ENCODE data around the gene ZNF138.
A peak's percentile ranks its signal among the peaks of the same experiment; 100 is the strongest.
"Not testable (repeated sequence)": the region's sequence is repeated elsewhere in the genome, so short reads cannot be mapped to it uniquely, and the experiment has no call there.

The ZNF138 gene

DNA sequence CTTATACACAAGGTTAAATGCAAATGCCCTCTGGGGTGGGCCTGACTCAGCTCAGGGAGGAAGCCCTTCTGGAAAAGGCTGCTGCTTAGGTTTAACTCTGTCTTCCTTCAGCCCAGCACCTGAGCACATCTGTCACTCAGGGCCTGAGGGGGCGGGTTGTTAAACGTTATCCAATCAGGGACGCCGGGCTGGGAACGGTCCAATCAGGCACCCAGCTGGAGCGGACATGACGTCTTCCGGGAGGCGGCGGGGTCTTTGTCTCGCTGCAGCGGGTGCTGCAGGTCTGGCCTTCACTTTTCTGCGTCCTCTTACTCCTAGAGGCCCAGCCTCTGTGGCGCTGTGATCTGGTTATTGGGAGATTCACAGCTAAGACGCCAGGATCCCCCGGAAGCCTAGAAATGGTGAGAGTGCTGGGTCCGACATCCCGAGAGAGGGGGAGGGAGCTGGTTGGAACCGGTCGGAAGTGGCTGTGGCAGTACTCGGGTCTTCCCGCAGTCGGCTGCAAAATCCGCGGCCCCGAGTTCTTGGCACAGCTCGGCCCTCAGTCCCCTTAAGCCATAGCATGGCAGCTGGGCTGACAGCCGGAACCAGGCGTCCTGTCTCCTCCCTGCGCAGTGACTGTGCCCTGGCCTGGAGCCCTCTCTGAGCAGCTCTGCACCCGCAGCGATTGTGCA, at the start of gene ZNF138:
ZNF138 (plus strand) TSS at position 258 of the 674 bp plus-strand sequence; CDS start at position 399, 141 bp downstream.
- DNase-seq: peak; percentile 98

DNA sequence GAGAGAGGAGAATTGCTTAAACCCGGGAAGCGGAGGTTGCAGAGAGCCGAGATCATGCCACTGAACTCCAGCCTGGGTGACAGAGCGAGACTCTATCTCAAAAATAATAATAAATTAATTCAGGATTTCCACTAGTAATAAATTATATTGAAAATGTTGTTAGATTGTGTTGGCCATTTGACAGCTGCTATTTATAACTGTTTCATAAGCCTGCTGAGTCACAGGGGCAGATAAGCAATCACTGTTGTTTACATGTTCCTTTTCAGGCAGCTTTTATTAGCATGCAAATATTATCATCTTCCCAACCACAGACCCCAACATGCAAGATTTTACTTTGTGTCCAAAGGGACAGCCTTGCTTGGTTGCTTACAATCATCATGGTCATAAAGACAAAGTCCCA, 49.5 kb upstream of the ZNF138 start:
- DNase-seq: no peak

DNA sequence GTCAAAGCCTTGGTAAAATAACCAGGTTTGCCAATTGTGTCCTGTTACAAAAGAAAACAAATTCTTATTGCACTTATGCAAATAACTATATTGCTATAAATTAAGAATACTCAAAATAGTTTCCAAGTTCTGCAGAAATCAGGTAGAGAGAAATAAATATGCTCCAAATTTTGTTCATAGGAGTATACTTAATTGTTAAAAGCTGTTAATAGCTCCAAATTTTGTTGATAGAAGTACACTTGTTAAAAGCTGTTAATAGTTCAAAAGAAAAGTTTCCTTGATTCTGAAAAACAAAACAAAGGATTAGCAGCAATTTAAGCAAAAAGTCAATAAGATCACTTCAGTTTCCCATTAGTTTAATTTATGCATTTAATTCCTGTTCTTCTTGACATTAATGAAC, 46.4 kb upstream of the ZNF138 start:
- no peak for DNase-seq

DNA sequence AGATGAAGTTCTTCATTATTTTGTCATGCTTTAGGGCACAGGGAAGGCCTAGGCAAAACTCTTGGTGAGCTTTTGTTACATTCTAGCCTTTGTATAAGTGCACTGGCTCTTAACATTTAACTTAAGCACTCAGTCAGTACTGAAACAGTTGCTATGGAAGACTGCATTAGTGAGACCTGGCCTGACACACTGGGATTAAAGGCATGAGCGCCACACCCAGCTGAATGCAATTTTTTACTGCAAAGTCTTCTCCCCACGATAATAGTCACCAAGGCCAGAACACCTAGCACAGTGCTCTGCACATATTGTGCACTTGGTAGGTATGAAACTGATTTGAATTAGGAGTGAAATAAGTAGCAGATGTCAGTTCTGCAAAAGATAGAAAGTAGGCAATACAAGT, 41.2 kb upstream of the ZNF138 start:
- no peak for DNase-seq

DNA sequence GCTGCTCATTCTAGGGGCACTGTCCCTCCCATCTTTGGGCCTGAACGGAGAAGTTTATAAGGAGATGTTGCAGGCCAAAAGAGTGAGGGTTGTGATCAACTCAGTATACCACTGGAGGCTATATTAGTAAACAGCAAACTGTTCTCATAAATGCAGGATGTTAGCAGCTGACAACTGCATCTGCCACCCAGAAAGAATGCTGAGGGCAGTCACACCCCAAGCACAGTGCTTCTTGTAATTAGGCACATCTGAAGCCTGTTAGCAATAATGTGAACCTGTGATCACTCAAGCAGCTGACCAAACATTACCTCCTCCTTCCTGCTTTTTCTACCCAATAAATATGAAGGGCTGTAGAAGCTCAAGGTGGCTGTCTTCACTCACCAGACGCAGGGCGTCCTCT, 38.4 kb upstream of the ZNF138 start:
- no peak for DNase-seq

DNA sequence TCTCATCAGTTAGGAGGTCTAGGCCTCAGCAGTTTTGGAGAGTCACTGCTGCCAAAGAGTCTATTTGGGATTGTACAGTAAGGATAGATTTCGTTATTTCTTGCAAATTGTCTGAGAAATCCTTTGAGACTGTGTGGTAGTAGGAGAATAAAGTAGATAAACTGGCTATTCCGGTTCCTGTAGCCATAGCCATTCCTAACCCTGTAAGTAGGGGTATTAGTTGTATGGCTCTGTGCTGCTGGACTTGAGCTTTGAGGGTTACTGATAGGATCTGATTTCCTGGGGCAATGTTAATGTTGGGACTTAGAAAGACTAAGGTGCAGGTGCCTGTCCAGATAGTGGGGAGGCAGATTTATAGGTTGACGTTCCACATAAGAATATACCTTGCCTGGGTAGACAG, 36.1 kb upstream of the ZNF138 start:
- DNase-seq: no peak

DNA sequence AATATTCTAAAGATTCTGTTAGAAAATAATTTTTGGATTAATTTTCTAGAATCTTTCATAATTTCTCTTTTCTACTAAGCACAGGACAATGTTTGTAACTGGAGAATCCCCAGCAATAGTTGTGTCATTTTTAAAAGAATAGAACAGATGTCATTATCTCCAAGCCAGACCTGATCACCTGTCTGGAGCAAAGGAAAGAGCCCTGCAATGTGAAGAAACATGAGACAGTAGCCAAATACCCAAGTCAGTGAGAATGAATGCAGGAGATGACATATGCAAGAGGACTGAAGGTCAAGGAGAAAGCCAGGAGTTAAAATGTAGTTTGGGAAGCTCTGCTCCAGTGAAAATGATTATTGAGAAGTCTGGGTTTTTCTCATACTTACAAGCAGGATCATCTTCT, 25.4 kb upstream of the ZNF138 start:
- DNase-seq: peak; percentile 16

DNA sequence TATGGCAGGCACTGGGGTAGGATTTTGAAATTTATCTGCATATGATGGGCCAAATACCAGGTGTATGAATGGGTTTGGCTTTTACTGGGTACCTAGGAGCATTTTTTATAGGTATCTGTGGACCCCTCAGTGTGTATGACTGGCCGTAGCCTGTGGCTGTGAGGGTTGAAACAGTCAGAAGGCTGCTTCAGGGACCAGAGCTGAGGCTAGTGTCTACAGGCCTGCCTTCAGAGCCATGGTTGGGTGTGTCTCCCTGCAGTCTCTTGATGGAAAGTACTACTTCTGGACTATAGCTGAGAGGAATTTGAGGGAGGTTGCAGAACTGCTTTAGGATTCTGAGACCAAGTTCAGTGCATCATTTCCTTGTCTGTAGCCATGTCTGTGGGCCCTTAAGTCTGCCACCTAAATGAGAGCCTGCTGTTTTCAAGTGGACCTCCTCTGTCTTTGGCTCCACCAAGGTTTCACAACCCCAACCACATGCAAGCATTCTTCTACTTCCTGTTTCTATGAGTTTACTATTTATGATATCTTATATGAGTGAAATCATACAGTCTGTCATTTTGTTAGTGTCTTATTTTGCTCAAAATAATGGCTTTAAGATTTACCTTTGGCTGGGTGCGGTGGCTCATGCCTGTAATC, 19.9 kb upstream of the ZNF138 start:
- DNase-seq: no peak

DNA sequence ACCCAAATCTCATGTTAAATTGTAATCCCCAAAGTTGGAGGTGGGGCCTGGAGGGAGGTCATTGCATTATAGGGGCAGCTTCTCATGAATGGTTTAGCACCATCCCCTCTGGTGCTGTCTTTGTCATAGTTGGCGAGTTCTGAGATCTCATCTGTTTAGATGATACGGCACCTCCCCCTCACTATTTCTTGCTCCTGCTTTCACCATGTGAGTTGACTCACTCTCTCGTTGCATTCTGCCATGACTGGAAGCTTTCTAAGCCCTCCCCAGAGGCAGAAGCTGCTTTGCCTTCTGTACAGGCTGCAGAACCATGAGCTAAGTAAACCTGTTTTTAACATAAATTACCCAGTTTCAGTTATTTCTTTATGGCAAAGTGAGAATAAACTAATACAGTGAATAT, 18.9 kb upstream of the ZNF138 start:
- DNase-seq: no peak

DNA sequence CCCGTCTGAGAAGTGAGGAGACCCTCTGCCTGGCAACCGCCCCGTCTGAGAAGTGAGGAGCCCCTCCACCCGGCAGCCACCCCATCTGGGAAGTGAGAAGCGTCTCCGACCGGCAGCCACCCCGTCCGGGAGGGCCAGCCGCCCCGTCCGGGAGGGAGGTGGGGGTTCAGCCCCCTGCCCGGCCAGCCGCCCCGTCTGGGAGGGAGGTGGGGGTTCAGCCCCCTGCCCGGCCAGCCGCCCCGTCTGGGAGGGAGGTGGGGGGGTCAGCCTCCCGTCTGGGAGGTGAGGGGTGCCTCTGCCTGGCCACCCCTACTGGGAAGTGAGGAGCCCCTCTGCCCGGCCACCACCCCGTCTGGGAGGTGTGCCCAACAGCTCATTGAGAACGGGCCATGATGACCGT, 9.4 kb upstream of the ZNF138 start:
- not testable (repeated sequence) for DNase-seq

DNA sequence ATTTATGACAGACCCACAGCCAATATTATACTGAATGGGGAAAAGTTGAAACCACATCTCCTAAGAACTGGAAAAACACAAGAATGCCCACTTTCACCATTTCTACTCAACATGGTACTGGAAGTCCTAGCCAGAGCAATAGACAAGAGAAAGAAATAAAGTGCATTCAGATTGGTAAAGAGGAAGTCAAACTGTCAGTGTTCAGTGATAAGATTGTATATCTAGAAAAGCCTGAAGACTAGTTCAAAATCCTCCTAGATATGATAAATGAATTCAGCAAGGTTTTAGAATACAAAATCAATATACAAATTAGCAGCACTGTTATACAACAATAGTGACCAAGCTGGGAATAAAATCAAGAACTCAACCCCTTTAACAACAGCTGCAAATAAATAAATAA, 6.9 kb upstream of the ZNF138 start:
- DNase-seq: no peak

DNA sequence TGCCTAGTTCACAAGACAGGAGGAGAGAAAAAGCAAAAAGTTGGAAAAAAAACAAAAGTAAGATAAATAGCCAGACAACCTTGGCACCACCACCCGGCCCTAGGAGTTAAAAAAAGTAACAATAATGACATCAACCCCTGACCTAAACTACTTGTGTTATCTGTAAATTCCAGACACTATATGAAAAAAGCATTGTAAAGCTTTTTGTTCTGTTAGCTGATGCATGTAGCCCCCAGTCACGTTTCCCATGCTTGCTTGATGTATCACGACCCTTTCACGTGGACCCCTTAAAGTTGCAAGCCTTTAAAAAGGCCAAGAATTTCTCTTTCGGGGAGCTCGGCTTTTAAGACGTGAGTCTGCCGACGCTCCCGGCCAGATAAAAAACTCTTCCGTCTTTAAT, 5.0 kb upstream of the ZNF138 start:
- not testable (repeated sequence) for DNase-seq

DNA sequence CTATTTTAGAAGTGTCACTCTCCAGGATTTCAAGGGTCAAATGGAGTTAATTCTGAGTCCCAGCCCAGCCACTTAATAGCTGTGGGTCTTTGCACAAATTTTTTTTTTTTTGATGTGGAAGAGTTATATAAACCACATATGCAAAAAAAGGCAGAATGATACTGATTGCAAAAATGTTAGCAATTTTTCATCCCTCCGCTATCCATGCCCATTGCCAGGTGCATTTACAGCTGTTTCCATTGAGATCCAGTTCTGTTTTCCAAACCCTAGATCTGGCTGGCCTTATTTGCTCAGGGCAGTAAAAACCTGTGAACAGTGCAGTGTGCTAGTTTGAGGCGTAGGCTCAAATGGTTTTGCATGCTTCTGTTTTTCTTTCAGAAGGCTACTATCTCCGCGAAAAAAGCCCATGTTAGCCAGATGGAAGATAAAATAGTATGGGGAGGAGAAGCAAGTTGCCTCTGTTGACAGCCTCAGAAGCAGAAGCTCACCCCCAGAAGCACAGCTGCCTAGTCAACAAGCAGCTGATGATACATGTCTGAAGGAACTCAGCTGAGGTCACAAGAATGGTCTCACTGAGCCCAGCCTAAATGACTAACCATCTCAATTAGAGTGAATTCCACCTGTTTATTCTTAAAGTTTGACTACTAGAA, 997 bp upstream of the ZNF138 start:
- no peak for DNase-seq

DNA sequence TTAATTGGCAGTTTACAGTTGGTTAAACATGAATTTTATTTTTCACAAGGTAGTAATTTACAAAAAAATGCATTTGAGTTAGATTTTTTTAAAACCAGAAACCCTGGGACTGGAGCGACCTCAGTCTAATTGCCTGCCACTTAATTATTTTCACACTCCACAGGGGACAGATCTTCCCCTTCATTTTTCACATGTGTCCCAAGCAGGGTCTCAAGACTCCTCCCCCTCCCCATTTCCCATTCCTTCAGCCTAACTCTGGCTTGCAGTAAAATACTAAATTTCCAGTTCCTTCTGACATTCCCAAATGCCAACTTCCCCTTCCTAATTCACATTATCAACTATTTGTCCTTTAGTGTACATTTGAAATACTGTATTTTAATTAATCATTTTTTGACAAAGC, 948 bp downstream of the ZNF138 start:
- DNase-seq: no peak

DNA sequence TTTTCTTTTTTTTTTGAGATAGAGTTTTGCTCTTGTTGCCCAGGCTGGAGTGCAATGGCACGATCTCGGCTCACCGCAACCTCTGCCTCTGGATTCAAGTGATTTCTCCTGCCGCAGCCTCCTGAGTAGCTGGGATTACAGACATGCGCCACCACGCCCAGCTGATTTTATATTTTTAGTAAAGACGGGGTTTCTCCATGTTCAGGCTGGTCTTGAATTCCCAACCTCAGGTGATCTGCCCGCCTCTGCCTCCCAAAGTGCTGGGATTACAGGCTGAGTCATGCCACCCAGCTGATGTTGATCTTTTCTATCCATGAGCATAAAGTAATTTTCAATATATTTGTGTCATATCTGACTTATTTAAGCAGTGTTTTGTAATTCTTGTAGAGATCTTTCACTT, 4.9 kb downstream of the ZNF138 start:
- DNase-seq: not testable (repeated sequence)

DNA sequence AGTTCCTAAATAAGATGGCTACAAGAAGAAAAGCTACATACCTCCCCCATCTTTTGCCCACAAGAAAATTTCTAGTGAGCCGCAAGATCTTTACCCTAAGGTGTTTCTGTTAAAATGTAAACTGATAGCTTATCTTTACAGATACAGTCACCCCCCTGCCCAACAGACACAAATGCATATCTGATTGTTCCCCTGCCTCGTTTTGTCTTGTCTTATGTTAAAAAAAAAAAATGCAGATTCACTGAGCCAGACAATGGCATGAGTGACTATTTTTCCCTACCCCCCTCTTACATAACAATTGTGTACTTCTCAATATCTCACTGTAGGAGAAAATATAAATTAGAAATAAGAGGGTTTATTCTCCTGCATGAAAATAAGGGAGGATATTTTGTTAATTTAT, 8.5 kb downstream of the ZNF138 start:
- no peak for DNase-seq

DNA sequence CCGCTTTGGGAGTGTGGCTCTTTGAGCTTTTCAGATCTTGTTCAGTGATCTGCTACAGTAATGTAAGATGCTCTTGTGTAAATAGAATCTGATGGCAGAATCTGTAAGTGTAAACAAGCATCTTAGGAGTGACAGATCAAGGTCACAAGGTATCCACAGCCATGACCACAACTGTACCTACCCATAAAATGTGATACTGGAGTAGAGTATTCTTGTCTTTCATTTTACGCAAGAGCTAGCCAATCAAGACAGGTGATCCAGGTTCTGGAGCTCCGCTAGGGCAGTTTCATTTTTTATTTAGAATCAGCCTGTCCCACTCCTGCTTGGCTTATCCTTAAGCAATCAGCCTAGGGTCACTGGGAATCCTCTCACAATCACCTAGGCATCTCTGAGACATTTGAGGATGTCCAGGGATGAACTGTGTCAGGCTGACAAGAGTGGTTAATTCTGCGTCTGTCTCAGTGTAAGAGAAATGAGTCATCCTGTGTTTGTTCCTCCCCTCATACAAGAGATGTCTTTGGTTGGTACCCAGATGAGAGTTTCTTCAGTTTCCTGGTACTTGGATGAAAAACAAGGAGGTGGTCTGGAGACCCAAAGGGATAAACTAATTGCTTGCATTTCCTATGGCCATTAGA, 13.6 kb downstream of the ZNF138 start:
- no peak for DNase-seq

DNA sequence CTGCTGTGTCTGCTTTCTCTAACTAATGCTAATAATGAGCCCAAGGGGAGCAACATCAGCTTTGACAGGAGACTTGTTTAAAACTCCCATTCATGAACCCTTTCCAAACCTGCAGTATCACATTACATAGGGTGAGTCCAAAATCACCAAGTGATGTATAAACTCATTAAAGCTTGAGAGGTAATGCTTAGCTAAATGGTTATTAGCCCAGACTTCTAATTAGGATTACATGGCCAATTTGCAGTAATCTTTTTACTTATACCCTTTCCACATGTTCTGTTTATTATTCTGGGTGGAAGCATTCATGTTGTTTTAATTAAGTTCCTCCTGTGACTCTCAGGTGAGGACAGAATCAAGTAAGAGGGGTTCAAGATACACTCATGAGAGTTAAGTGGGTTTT, 17.5 kb downstream of the ZNF138 start:
- no peak for DNase-seq

DNA sequence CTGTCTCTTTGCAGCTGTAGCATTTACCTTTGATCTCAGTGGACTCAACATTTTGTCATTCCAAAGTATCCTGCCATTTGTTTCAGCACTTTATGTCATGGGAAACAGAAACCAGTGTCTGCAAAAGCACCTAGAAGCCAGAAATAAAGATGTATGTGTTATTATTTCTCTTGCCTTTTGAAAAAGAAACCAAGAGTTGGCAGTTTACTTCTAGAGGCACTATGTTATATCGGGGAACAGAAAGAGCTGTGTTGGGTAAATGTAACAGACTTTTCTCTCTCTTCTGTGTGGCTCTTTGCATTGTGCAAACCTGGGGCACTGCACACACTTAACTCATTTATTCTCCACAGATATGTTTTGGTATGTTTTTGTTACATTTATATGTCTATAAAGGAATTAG, 36.7 kb downstream of the ZNF138 start:
- no peak for DNase-seq

DNA sequence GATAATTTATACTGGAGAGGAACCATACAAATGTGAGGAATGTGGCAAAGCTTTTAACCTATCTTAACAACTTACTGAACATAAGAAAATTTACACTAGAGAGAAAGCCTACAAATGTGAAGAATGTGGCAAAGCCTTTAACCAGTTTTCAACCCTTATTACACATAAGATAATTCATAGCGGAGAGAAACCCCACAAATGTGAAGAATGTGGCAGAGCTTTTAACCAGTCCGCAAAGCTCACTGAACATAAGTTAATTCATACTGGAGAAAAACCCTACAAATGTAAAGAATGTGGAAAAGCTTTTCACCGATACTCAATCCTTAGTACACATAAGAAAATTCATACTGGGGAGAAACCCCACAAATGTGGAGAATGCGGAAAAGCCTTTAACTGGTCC, 37.9 kb downstream of the ZNF138 start:
- DNase-seq: no peak

DNA sequence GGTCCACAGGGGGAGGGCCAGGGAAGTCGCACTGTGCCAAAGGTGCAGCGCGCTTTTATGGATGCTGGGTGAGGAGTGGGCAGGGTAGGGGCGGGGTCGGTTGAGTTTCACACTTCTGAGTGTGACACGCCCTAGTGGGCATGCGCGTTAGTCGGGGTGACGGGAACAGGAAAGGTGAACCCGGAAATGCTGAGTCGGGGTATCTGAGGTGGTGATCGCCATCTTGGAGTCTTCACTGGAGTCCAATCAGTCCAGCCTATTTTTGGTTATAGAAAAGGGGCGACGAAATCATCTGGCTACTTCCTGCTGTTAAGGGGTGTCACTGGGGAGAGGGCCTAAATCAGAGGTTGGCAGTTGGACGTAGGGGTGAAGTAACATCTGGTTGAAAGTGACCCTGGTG, 40.8 kb downstream of the ZNF138 start:
- DNase-seq: no peak

DNA sequence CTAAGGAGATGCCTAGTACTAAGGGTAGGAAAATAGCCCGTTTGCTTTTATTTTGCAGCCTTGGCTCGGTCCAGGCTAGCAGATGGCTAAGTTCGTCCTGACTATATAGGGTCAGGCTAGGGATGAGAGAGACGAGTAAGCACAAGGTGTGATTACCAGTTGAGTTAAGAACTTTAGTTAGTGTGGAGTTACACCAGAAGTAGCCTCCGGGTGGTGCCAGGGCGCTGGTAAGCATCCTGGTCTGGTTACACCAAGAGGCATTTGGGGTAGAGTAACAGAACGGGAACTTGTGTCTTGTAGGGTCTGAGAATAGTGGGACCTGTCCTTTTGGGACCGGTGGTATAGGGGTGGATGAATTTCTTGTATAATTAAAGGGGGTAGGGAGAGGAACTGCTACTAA, 41.6 kb downstream of the ZNF138 start:
- not testable (repeated sequence) for DNase-seq

DNA sequence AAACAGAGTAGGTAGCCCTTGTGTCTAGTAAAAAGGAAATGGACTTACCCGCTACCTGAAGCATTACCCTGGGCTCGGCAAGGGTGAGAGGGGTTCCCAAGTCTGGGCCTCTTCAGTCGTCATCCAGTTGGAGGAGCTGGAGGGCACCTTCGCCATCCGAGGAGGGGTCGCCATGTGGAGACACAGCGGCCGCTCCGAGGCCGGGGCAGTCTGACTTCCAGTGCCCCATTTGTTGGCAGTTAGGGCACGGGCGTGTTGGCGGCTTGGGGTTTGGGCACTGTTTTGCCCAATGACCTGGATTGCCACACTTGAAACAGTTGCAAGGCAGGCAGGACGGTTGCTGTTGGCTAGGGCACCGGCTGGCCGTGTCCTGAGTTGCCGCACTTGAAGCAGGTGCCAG, 43.8 kb downstream of the ZNF138 start:
- not testable (repeated sequence) for DNase-seq

DNA sequence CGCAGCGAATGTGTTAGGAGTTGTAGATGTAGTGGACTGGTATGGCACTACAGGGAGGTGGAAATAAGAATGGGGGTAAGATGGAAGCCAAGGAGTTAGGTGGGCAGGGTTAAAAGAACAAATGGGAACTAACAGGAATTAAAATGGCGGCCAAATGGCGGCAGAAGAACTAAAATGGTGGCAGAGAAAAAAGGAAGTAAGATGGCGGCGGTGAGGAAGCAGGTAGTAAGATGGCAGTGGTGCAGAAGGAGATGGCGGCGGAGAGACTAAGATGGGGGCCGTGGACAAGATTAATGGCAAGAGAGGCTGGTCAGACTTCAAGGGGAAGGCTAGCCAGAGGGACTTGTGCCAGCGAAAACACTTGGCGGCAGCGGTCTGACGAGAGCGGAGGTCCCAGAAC, 44.5 kb downstream of the ZNF138 start:
- no peak for DNase-seq
